Small intestine (tissue), 4 donors: ENCODE measurements around the gene CENPK. TPM values are rescaled to one million over a fixed set of nuclear protein-coding genes. Genes with fewer than 3 reads are reported as not detected.

ENCODE experiments used
- polyA plus RNA-seq, 4 donors: library from polyadenylated mRNA; stranded (reverse) in 3 of 4; unstranded in 1 of 4; fragments of 200-250 nt in 3 of 4; fragments of 120-200 nt in 1 of 4; gene quantifications; one replicate each; pipeline versions ENCODE4 v1.2.1 to v1.2.3, GENCODE V29; 2013
- donor health status: healthy with polysubstance abuse.
- donor health status: Bipolar disorder and iron deficiency.
- donor health status: healthy.

Gene CENPK
- polyA plus RNA-seq, 4 donors = 2.7 to 20.0 (median 8.2) TPM

Other genes with a start within 250 kb of the CENPK start
- 1 to 10 TPM in 1 of 4 donors, under 1 TPM in 1, not detected in 2; 0.28 to 1.5 TPM for gene ADAMTS6, start 81.2 kb downstream of the CENPK start, polyA plus RNA-seq
- 10 to 100 TPM; 16.2 to 69.3 (median 18.3) TPM for gene PPWD1, start 128 bp upstream of the CENPK start, polyA plus RNA-seq
- gene TRIM23, start 61.2 kb upstream of the CENPK start, polyA plus RNA-seq = 10 to 100 TPM in 1 of 4 donors, 1 to 10 TPM in 3; 2.7 to 11.5 (median 3.3) TPM
- 1 to 10 TPM; 2.7 to 6.3 (median 4.4) TPM for gene SHLD3, start 61.9 kb upstream of the CENPK start, polyA plus RNA-seq
- 10 to 100 TPM; 14.4 to 20.1 (median 18.3) TPM for gene TRAPPC13, start 61.9 kb upstream of the CENPK start, polyA plus RNA-seq
- gene SGTB, start 158.9 kb upstream of the CENPK start, polyA plus RNA-seq = 1 to 10 TPM in 2 of 4 donors, under 1 TPM in 1, not detected in 1; 0.81 to 2.2 (median 2.1) TPM
- 10 to 100 TPM in 2 of 4 donors, 1 to 10 TPM in 2; 2.2 to 11.7 (median 7.6) TPM for gene NLN, start 159.0 kb upstream of the CENPK start, polyA plus RNA-seq